Effector memory CD4-positive, alpha-beta T cell (primary cell): ENCODE results near the gene SUPT3H.
"Not testable (repeated sequence)": the region's sequence is repeated elsewhere in the genome, so short reads cannot be mapped to it uniquely, and the experiment has no call there.

Experiments used
- DNase-seq, 3 donors: peaks; one replicate each; pipeline ENCODE4 v3.0.0-alpha.2; 2020
- H3K27ac ChIP-seq: 2 replicates; pipeline ENCODE4 v1.7.0; 2013; ENCODE audit warnings: mild to moderate bottlenecking, low read length, moderate library complexity; ENCODE audit not compliant: insufficient read depth, poor library complexity, severe bottlenecking
- H3K27me3 ChIP-seq: replicated peaks from 2 replicates; pipeline ENCODE4 v1.7.0; 2013; ENCODE audit warnings: mild to moderate bottlenecking, low read length; ENCODE audit not compliant: insufficient read depth, control insufficient read depth, poor library complexity, severe bottlenecking
- H3K36me3 ChIP-seq: 2 replicates; pipeline ENCODE4 v1.7.0; 2013; ENCODE audit warnings: mild to moderate bottlenecking, low read length, moderate library complexity; ENCODE audit not compliant: control insufficient read depth, insufficient read depth
- H3K4me1 ChIP-seq: 2 replicates; pipeline ENCODE4 v1.7.0; 2013; ENCODE audit warnings: low read length, mild to moderate bottlenecking; ENCODE audit not compliant: control insufficient read depth, insufficient read depth, poor library complexity, severe bottlenecking
- H3K4me3 ChIP-seq: 2 replicates; pipeline ENCODE4 v1.7.0; 2013; ENCODE audit warnings: low read length, low read depth, mild to moderate bottlenecking; ENCODE audit not compliant: insufficient read depth, poor library complexity, severe bottlenecking
- H3K9me3 ChIP-seq: 2 replicates; pipeline ENCODE4 v1.7.0; 2013; ENCODE audit warnings: mild to moderate bottlenecking, low read length, moderate library complexity; ENCODE audit not compliant: control insufficient read depth

Gene SUPT3H

GRCh38 chr6:45300736-45301135, 77.0 kb downstream of the SUPT3H start:
- Histone ChIP-seq H3K36me3 (no peaks in the 10 kb centered on the region), H3K4me1 (no peaks in the 10 kb centered on the region), H3K27ac (no peak overlapping the region), H3K27me3 (no peaks in the 10 kb centered on the region), H3K9me3 (no peaks in the 10 kb centered on the region), H3K4me3 (no peak overlapping the region)
- DNase-seq, result no peak

GRCh38 chr6:45299096-45299581, 78.6 kb downstream of the SUPT3H start:
- H3K4me1 ChIP-seq, result no peaks in the 10 kb centered on the region
- no peak overlapping the region for H3K4me3 ChIP-seq
- DNase-seq, result no peak
- no peaks in the 10 kb centered on the region for H3K9me3 ChIP-seq
- no peaks in the 10 kb centered on the region for H3K27me3 ChIP-seq
- no peak overlapping the region for H3K27ac ChIP-seq
- no peaks in the 10 kb centered on the region for H3K36me3 ChIP-seq

GRCh38 chr6:45297320-45297719, 80.4 kb downstream of the SUPT3H start:
- Histone ChIP-seq H3K4me1 (no peaks in the 10 kb centered on the region), H3K27me3 (no peaks in the 10 kb centered on the region), H3K4me3 (no peak overlapping the region), H3K9me3 (no peaks in the 10 kb centered on the region), H3K36me3 (no peaks in the 10 kb centered on the region), H3K27ac (no peak overlapping the region)
- DNase-seq, result no peak

GRCh38 chr6:45294065-45294701, 83.6 kb downstream of the SUPT3H start:
- H3K9me3 ChIP-seq, DNase-seq, H3K4me1 ChIP-seq: not testable (repeated sequence)

GRCh38 chr6:45293306-45293705, 84.4 kb downstream of the SUPT3H start:
- no peak for DNase-seq

More at GRCh38 chr6:45294065-45294701, 83.6 kb downstream of the SUPT3H start:
- not testable (repeated sequence) for H3K27ac ChIP-seq, H3K4me3 ChIP-seq, H3K36me3 ChIP-seq, H3K27me3 ChIP-seq

GRCh38 chr6:45289751-45290514, 87.8 kb downstream of the SUPT3H start:
- Histone ChIP-seq H3K27me3 (no peaks in the 10 kb centered on the region), H3K27ac (no peak overlapping the region), H3K9me3 (no peaks in the 10 kb centered on the region), H3K4me1 (no peaks in the 10 kb centered on the region), H3K4me3 (no peak overlapping the region), H3K36me3 (no peaks in the 10 kb centered on the region)
- DNase-seq, result no peak

More at GRCh38 chr6:45293306-45293705, 84.4 kb downstream of the SUPT3H start:
- no peaks in the 10 kb centered on the region for H3K9me3 ChIP-seq
- no peak overlapping the region for H3K27ac ChIP-seq
- H3K36me3 ChIP-seq, result no peaks in the 10 kb centered on the region
- no peak overlapping the region for H3K4me3 ChIP-seq
- no peaks in the 10 kb centered on the region for H3K4me1 ChIP-seq
- H3K27me3 ChIP-seq, result no peaks in the 10 kb centered on the region

- H3K27ac ChIP-seq, DNase-seq, H3K27me3 ChIP-seq, H3K4me3 ChIP-seq, H3K4me1 ChIP-seq, H3K9me3 ChIP-seq, H3K36me3 ChIP-seq: not testable (repeated sequence)
These were observed 91.0 kb downstream of the SUPT3H start for GRCh38 chr6:45286707-45287106.

- Histone ChIP-seq H3K27ac (no peak overlapping the region), H3K4me1 (no peaks in the 10 kb centered on the region), H3K4me3 (no peak overlapping the region), H3K9me3 (no peaks in the 10 kb centered on the region), H3K27me3 (no peaks in the 10 kb centered on the region), H3K36me3 (no peaks in the 10 kb centered on the region)
- no peak for DNase-seq
These were observed 99.4 kb downstream of the SUPT3H start for GRCh38 chr6:45278367-45278766.

GRCh38 chr6:45277741-45278140, 100.0 kb downstream of the SUPT3H start:
- not testable (repeated sequence) for H3K4me1 ChIP-seq, H3K36me3 ChIP-seq, H3K9me3 ChIP-seq, DNase-seq, H3K27me3 ChIP-seq, H3K4me3 ChIP-seq, H3K27ac ChIP-seq

GRCh38 chr6:45275358-45275757, 102.4 kb downstream of the SUPT3H start:
- Histone ChIP-seq H3K4me3 (no peak overlapping the region), H3K27me3 (no peaks in the 10 kb centered on the region), H3K27ac (no peak overlapping the region), H3K9me3 (no peaks in the 10 kb centered on the region), H3K36me3 (no peaks in the 10 kb centered on the region), H3K4me1 (no peaks in the 10 kb centered on the region)
- DNase-seq, result no peak
